ENCODE measurements around the gene WNT3A. TPM values are rescaled to one million over a fixed set of nuclear protein-coding genes. Genes with fewer than 3 reads are reported as not detected.
"Not testable (repeated sequence)": the region's sequence is repeated elsewhere in the genome, so short reads cannot be mapped to it uniquely, and the experiment has no call there.

The WNT3A gene
- total and polyA plus RNA-seq, 2 experiments from 2014 or later = 0.07 to 0.65 TPM

GRCh38 chr1:228018125-228018398, 11.3 kb downstream of the WNT3A start:
- Mint-ChIP-seq H3K4me3 (no peak overlapping the region), H3K27ac (no peak overlapping the region), H3K36me3 (ENCODE audit: low read depth) (no peaks in the 10 kb centered on the region; the same call in 2 of the 3 replicates), H3K9me3 (no peaks in the 10 kb centered on the region; the same call in 2 of the 3 replicates), H3K27me3 (ENCODE audit: insufficient read depth, low read depth, poor library complexity) (peaks cover 20% of the 10 kb centered on the region), H3K4me1 (peaks cover 2% of the 10 kb centered on the region; the same call in 1 of the 3 replicates)
- Histone ChIP-seq H3K27me3 (ENCODE audit: insufficient read depth) (peaks cover 24% of the 10 kb centered on the region), H3K4me2 (no peak overlapping the region), H3K4me3 (no peak overlapping the region), H3K9me2 (ENCODE audit: insufficient read depth) (no peaks in the 10 kb centered on the region), H3K36me3 (ENCODE audit: insufficient read depth) (no peaks in the 10 kb centered on the region), H4K20me1 (replicated peaks; ENCODE audit: insufficient read depth) (no peaks in the 10 kb centered on the region; the same call in 1 of the 2 replicates), H3K27ac (ENCODE audit: low read depth) (no peak overlapping the region), H2AFZ (no peak overlapping the region), H3K79me2 (replicated peaks; ENCODE audit: insufficient read depth) (no peaks in the 10 kb centered on the region), H3F3A (replicated peaks; ENCODE audit: low read depth) (no peaks in the 10 kb centered on the region), H3K4me1 (ENCODE audit: insufficient read depth) (no peaks in the 10 kb centered on the region)
- DNase-seq (ENCODE audit: low spot score) (no peak), ATAC-seq (no peak; the same call in 2 of the 3 replicates)
- no peak for TF ChIP-seq JUNB (IDR thresholded peaks at IDR 0.05; ENCODE audit: unreplicated experiment)
- no peak for TF ChIP-seq EZH2phosphoT487 (IDR thresholded peaks at IDR 0.05; ENCODE audit: unreplicated experiment)

DNA sequence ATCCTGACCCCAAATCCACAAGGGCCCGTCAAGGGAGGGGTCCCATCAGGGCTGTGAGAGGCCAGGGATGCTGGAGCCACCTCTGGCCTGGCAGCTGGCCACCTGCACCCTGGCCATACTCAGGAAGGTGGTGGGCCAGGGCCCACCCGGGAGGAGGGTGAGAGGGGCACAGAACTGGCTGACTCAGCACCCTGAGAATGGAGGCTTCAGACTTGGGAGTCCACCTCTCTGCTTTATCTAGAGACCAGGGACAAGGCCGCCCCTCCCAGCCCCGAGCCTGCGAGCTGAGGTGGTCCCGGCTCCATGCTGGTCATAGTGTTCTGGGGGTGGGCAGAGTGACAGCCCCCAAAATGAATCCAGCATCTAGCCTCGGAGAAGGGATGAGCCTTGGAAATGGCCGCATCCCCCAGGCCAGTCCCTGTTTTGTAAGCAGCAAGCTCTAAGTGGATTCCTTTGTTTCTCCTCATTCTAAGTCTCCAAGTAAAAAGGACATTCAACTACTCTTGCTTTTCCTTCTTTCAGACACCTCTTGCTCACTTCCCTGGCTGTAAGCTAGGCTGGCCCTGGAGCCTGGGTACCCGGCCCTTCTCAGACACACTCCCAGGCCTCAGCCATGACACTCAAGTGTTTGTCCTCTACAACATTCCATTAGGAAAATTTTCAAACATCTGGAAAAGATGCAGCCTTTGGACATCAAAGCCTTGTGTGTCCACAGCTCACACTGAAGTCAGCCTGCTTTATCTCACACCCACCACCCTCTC, 12.3 kb downstream of the WNT3A start:
- Histone ChIP-seq H3F3A (replicated peaks; ENCODE audit: low read depth) (no peaks in the 10 kb centered on the region), H3K36me3 (ENCODE audit: insufficient read depth) (no peaks in the 10 kb centered on the region), H3K9me2 (ENCODE audit: insufficient read depth) (no peaks in the 10 kb centered on the region), H3K4me3 (no peak overlapping the region), H3K4me1 (ENCODE audit: insufficient read depth) (no peaks in the 10 kb centered on the region), H3K27ac (ENCODE audit: low read depth) (no peak overlapping the region), H4K20me1 (replicated peaks; ENCODE audit: insufficient read depth) (no peaks in the 10 kb centered on the region; the same call in 1 of the 2 replicates), H3K27me3 (ENCODE audit: insufficient read depth) (peaks cover 28% of the 10 kb centered on the region), H3K79me2 (replicated peaks; ENCODE audit: insufficient read depth) (no peaks in the 10 kb centered on the region), H3K4me2 (no peak overlapping the region), H2AFZ (no peak overlapping the region)
- Mint-ChIP-seq H3K36me3 (ENCODE audit: low read depth) (no peaks in the 10 kb centered on the region; the same call in 2 of the 3 replicates), H3K27ac (no peak overlapping the region), H3K27me3 (ENCODE audit: insufficient read depth, low read depth, poor library complexity) (peaks cover 19% of the 10 kb centered on the region), H3K9me3 (no peaks in the 10 kb centered on the region), H3K4me1 (peaks cover 2% of the 10 kb centered on the region; the same call in 1 of the 3 replicates), H3K4me3 (no peak overlapping the region)
- TF ChIP-seq ZNF331 (CRISPR knock-in tag; IDR thresholded peaks at IDR 0.05; ENCODE audit: low read depth) = no peak
- TF ChIP-seq, protein P1, sequence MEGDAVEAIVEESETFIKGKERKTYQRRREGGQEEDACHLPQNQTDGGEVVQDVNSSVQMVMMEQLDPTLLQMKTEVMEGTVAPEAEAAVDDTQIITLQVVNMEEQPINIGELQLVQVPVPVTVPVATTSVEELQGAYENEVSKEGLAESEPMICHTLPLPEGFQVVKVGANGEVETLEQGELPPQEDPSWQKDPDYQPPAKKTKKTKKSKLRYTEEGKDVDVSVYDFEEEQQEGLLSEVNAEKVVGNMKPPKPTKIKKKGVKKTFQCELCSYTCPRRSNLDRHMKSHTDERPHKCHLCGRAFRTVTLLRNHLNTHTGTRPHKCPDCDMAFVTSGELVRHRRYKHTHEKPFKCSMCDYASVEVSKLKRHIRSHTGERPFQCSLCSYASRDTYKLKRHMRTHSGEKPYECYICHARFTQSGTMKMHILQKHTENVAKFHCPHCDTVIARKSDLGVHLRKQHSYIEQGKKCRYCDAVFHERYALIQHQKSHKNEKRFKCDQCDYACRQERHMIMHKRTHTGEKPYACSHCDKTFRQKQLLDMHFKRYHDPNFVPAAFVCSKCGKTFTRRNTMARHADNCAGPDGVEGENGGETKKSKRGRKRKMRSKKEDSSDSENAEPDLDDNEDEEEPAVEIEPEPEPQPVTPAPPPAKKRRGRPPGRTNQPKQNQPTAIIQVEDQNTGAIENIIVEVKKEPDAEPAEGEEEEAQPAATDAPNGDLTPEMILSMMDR (conservative IDR thresholded peaks at IDR 0.05; ENCODE audit: low read depth in 2 of 2) = no peak
- ATAC-seq (no peak), DNase-seq (ENCODE audit: low spot score) (no peak)

- H3K79me2 ChIP-seq (replicated peaks; ENCODE audit: insufficient read depth); H2AFZ ChIP-seq; H3K9me3 Mint-ChIP-seq; H3K4me3 ChIP-seq; H3K9me2 ChIP-seq (ENCODE audit: insufficient read depth); H3K36me3 Mint-ChIP-seq (ENCODE audit: low read depth); H3K4me1 ChIP-seq (ENCODE audit: insufficient read depth); H4K20me1 ChIP-seq (replicated peaks; ENCODE audit: insufficient read depth); ATAC-seq; H3K27ac ChIP-seq (ENCODE audit: low read depth); H3K4me3 Mint-ChIP-seq; H3K4me2 ChIP-seq; H3F3A ChIP-seq (replicated peaks; ENCODE audit: low read depth); H3K27ac Mint-ChIP-seq; H3K36me3 ChIP-seq (ENCODE audit: insufficient read depth); H3K4me1 Mint-ChIP-seq; DNase-seq (ENCODE audit: low spot score): not testable (repeated sequence)
- H3K27me3 ChIP-seq (ENCODE audit: insufficient read depth) = peaks cover 30% of the 10 kb centered on the region
- H3K27me3 Mint-ChIP-seq (ENCODE audit: insufficient read depth, low read depth, poor library complexity) = peaks cover 16% of the 10 kb centered on the region
These were observed 12.9 kb downstream of the WNT3A start for GRCh38 chr1:228019722-228020083.

Measured in GM23338 (cell line).